Activated CD8-positive, alpha-beta T cell treated with anti-CD3 and anti-CD28 coated beads, Interleukin-2, amount 10 ng/mL, durations not matched to agents 7 days and 5 days (primary cell): Measurements from ENCODE around the gene PHF21A. TPM values are rescaled to one million over a fixed set of nuclear protein-coding genes. Genes with fewer than 3 reads are reported as not detected.

Source experiments
- ATAC-seq: fragments of 150-1000 bp; cut with Tn5 transposase; one replicate; pipeline ENCODE4 v1.10.0; 2021; ENCODE audit warnings: moderate library complexity
- CTCF ChIA-PET: fragments of 350-600 bp; sonication (Branson Sonifier 250); formaldehyde crosslinking; loops from one replicate; lab custom pipeline; 2021; ENCODE audit warnings: antibody characterized with exemption; lab: Charles Lee
- POLR2A ChIA-PET: fragments of 350-600 bp; sonication (Branson Sonifier 250); formaldehyde crosslinking; loops from one replicate; lab custom pipeline; 2021; ENCODE audit warnings: antibody characterized with exemption; lab: Charles Lee
- DNase-seq: peaks from one replicate; pipeline ENCODE4 v3.0.0-alpha.2; 2020
- H3K27ac Mint-ChIP-seq: one replicate; pipeline ENCODE4 v1.8.0; 2021; ENCODE audit warnings: mild to moderate bottlenecking, mixed read lengths
- H3K27me3 Mint-ChIP-seq: one replicate; pipeline ENCODE4 v1.8.0; 2021; ENCODE audit warnings: low read depth, mixed read lengths
- H3K36me3 Mint-ChIP-seq: one replicate; pipeline ENCODE4 v1.8.0; 2021; ENCODE audit warnings: low read depth, mixed read lengths
- H3K4me1 Mint-ChIP-seq: one replicate; pipeline ENCODE4 v1.8.0; 2021; ENCODE audit warnings: low read depth, mixed read lengths
- H3K4me3 Mint-ChIP-seq: one replicate; pipeline ENCODE4 v1.8.0; 2021; ENCODE audit warnings: mild to moderate bottlenecking, mixed read lengths
- H3K9me3 Mint-ChIP-seq: one replicate; pipeline ENCODE4 v1.8.0; 2022; ENCODE audit warnings: mixed read lengths; ENCODE audit not compliant: insufficient read depth
- total RNA-seq, 2 experiments: library from RNA; stranded (reverse); gene quantifications; one replicate each; pipeline ENCODE4 v1.2.3, GENCODE V29; 2021

The PHF21A gene
- total RNA-seq, 2 experiments from 2014 or later: 26.9 to 27.0 TPM

- Mint-ChIP-seq H3K4me1 (no peaks in the 10 kb centered on the region), H3K36me3 (peaks cover 11% of the 10 kb centered on the region), H3K27ac (no peak overlapping the region), H3K9me3 (no peaks in the 10 kb centered on the region), H3K27me3 (no peaks in the 10 kb centered on the region), H3K4me3 (no peak overlapping the region)
- CTCF ChIA-PET: interaction anchor here (1.1 to 1.4 kb wide), 2 partner anchors 23 to 69 kb away, joined by 3 to 6 read pairs; no protein-coding TSS in a partner anchor
- ATAC-seq: no peak
- no peak for DNase-seq
- POLR2A ChIA-PET: no interaction called here
Observed at GRCh38 chr11:45942381-45942780, 178.9 kb downstream of the PHF21A start.

DNA sequence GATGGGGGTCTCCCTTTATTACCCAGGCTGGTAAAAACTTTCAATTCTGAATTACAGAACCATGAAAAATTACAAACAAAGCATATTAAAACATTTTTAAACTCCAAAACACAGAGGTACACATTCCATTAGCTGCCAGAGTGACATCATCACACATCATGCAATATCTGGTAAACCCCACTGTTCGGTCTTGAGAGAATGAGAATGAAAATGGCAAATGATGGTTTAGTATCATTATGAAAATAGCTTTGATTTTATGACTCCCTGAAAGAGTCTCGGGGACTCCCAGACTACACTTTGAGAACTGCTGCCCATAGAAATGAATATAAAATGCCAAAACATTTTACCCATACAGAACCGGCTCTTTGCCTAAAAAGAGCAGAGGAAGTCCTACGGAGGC lies 180.0 kb downstream of the PHF21A start:
- ATAC-seq (no peak), DNase-seq (no peak)
- Mint-ChIP-seq H3K27ac (no peak overlapping the region), H3K36me3 (peaks cover 8% of the 10 kb centered on the region), H3K9me3 (no peaks in the 10 kb centered on the region), H3K4me1 (no peaks in the 10 kb centered on the region), H3K4me3 (no peak overlapping the region), H3K27me3 (no peaks in the 10 kb centered on the region)
- ChIA-PET CTCF (interaction anchor here (0.9 to 1.4 kb wide), 2 partner anchors 65 to 68 kb away, joined by 3 to 4 read pairs; no protein-coding TSS in a partner anchor), POLR2A (no interaction called here)

- no peaks in the 10 kb centered on the region for H3K4me1 Mint-ChIP-seq
- H3K36me3 Mint-ChIP-seq: peaks cover 5% of the 10 kb centered on the region
- H3K27me3 Mint-ChIP-seq: no peaks in the 10 kb centered on the region
- no peak overlapping the region for H3K27ac Mint-ChIP-seq
- ChIA-PET CTCF (interaction anchor here (1.3 kb wide), 1 partner anchor 25 kb away, joined by 5 read pairs; no protein-coding TSS in a partner anchor), POLR2A (interaction anchor here (0.6 kb wide), 1 partner anchor 10 kb away, joined by 5 read pairs; no protein-coding TSS in a partner anchor)
- ATAC-seq: no peak
- DNase-seq: no peak
- H3K9me3 Mint-ChIP-seq: no peaks in the 10 kb centered on the region
- H3K4me3 Mint-ChIP-seq: no peak overlapping the region
Observed at GRCh38 chr11:45939836-45940235, 181.4 kb downstream of the PHF21A start.

DNA sequence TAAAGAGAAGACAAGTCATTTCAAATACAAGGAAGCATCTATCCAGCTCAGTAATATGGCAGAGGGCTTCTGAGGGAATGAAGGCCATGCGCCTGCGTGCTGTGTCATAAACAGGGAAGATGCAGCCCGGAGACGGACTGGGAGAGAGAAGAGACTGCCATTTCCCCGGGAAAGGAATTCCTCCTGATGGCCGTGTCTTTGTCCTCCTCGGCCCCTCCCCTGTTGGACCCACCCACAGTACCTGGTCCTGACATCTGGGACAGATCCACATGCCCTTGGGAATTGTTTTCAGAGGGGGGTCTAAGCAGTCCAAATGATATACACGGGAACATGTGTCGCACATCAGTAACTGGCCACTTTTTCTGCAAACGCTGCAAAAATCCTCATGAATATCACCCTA lies 183.3 kb downstream of the PHF21A start:
- no peak for ATAC-seq
- CTCF ChIA-PET: interaction anchor here (3.6 kb wide), 1 partner anchor 27 kb away, joined by 19 read pairs; no protein-coding TSS in a partner anchor
- no peaks in the 10 kb centered on the region for H3K27me3 Mint-ChIP-seq
- peaks cover 5% of the 10 kb centered on the region for H3K36me3 Mint-ChIP-seq
- H3K4me3 Mint-ChIP-seq: no peak overlapping the region
- POLR2A ChIA-PET: no interaction called here
- H3K27ac Mint-ChIP-seq: no peak overlapping the region
- DNase-seq: no peak
- no peaks in the 10 kb centered on the region for H3K9me3 Mint-ChIP-seq
- no peaks in the 10 kb centered on the region for H3K4me1 Mint-ChIP-seq

DNA sequence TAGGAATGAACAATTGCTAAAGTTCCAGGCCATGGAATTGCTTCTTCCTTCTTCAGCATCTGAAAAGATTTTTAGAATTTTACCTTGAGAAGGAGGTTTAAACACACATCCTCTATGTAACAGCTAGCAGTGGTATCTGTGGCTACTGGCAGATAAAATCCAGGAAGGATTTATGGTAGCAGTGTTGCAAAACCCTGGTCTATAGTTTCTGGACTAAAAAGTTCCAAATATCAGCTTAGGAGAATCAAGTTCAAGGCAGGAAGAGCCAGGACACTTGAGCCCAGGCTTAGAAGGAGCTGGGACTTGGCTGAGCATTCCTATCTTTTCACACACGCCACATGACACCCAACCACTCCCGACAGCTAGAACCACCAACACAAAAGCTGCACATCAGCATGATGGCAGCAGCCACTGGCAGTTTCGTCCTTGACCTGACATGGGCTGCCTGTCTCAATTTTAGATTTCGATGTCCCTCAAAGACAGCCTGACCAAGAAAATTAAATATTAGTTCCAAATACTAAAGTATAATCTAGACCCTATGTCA lies 184.7 kb downstream of the PHF21A start:
- DNase-seq (no peak), ATAC-seq (no peak)
- ChIA-PET POLR2A (interaction anchor here (1.0 kb wide), 1 partner anchor 9 kb away, joined by 3 read pairs; no protein-coding TSS in a partner anchor), CTCF (interaction anchor here (3.6 kb wide), 1 partner anchor 29 kb away, joined by 19 read pairs; no protein-coding TSS in a partner anchor)
- H3K36me3 Mint-ChIP-seq: peaks cover 7% of the 10 kb centered on the region
- H3K4me3 Mint-ChIP-seq: no peak overlapping the region
- H3K27ac Mint-ChIP-seq: no peak overlapping the region
- no peaks in the 10 kb centered on the region for H3K27me3 Mint-ChIP-seq
- H3K9me3 Mint-ChIP-seq: no peaks in the 10 kb centered on the region
- peaks cover 1% of the 10 kb centered on the region for H3K4me1 Mint-ChIP-seq

DNA sequence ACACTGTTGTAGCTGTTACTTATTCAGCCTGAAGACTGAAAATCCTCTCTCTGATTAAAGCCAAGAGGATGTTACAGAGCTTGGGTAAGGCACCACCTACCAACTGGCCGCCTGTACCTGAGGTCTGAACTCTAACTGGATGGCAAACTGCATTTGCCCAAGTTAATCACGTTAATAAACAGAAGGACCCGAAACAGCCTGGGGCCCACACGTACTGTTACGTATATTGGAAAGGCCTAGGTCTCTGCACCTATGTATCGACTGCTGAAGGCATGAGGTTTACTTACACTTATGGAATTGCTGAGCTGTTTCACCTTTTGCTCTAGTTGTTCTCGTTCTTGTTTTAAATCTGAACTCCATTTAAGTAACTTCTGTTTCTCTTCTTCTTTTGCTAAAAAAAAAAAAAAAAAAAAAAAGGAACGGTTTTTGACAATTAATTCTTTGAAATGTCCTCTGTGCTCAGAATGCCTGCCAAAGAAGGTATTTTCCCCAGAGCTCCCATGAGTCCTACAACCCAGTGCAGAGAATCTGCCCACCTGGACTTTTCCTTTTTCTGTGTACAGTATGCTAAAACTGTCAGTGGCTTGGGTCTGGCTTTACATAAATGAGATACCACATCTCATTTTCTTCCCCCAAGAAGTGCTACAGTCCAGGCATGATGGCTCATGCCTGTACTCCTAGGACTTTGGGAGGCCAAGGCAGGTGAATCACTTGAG lies 185.7 kb downstream of the PHF21A start:
- DNase-seq: no peak
- Mint-ChIP-seq H3K4me1 (peaks cover 10% of the 10 kb centered on the region), H3K27ac (no peak overlapping the region), H3K27me3 (no peaks in the 10 kb centered on the region), H3K36me3 (peaks cover 7% of the 10 kb centered on the region), H3K9me3 (no peaks in the 10 kb centered on the region), H3K4me3 (no peak overlapping the region)
- CTCF ChIA-PET: interaction anchor here (3.6 kb wide), 1 partner anchor 30 kb away, joined by 19 read pairs; no protein-coding TSS in a partner anchor
- POLR2A ChIA-PET: no interaction called here
- no peak for ATAC-seq

GRCh38 chr11:45934580-45935318 lies 186.5 kb downstream of the PHF21A start:
- H3K4me1 Mint-ChIP-seq: peaks cover 18% of the 10 kb centered on the region
- DNase-seq: no peak
- H3K27ac Mint-ChIP-seq: no peak overlapping the region
- ChIA-PET POLR2A (no interaction called here), CTCF (interaction anchor here (0.8 to 3.6 kb wide), 2 partner anchors 31 kb away, joined by 3 to 19 read pairs; no protein-coding TSS in a partner anchor)
- ATAC-seq: no peak
- no peaks in the 10 kb centered on the region for H3K27me3 Mint-ChIP-seq
- H3K9me3 Mint-ChIP-seq: no peaks in the 10 kb centered on the region
- peaks cover 7% of the 10 kb centered on the region for H3K36me3 Mint-ChIP-seq
- H3K4me3 Mint-ChIP-seq: no peak overlapping the region

DNA sequence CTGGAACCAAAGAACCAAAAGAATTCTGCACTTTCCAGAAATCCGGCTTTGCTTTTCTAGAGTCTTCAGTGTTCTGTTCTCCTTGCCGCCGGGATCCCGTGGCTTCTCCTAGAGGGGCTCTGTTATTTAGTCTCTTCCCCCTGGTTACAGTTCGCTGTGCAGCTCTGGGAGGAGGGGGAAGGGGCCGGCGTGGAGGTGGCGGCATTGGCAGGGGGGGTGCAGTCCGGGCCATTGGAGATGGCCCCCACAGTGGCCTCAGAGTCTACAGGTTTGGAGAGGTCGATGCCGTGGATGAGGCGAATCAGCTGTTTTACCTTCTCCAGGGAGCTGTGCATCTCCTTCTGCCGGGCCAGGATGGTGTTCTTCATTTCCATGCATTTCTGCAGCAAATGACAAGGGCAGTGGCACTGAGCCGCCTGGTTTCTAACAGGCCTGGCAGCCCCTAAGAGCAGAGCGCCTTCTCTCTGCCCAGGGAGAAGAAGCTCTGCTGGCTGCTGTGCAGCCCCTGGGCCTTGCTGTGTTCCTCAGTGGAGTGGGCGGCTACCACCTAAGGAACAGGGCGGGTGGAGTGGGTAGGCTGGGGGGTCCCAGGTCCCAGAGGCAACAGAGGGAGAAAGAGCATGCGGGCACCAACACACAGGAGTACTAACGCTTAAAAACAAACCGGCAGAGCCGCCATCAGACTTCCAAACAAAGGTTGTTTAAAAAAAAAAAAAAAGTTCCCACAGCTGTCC lies 187.2 kb downstream of the PHF21A start:
- ATAC-seq (no peak), DNase-seq (no peak)
- Mint-ChIP-seq H3K27me3 (no peaks in the 10 kb centered on the region), H3K9me3 (no peaks in the 10 kb centered on the region), H3K4me3 (no peak overlapping the region), H3K27ac (no peak overlapping the region), H3K4me1 (peaks cover 24% of the 10 kb centered on the region), H3K36me3 (peaks cover 7% of the 10 kb centered on the region)
- POLR2A ChIA-PET: no interaction called here
- CTCF ChIA-PET: interaction anchor here (0.8 kb wide), 1 partner anchor 32 kb away, joined by 3 read pairs; no protein-coding TSS in a partner anchor

GRCh38 chr11:45933131-45933831 lies 188.0 kb downstream of the PHF21A start:
- ATAC-seq (no peak), DNase-seq (no peak)
- CTCF ChIA-PET: interaction anchor here (0.8 kb wide), 1 partner anchor 32 kb away, joined by 3 read pairs; no protein-coding TSS in a partner anchor
- Mint-ChIP-seq H3K36me3 (peaks cover 7% of the 10 kb centered on the region), H3K4me1 (peaks cover 27% of the 10 kb centered on the region), H3K27me3 (no peaks in the 10 kb centered on the region), H3K9me3 (no peaks in the 10 kb centered on the region), H3K27ac (no peak overlapping the region), H3K4me3 (no peak overlapping the region)
- POLR2A ChIA-PET: no interaction called here

- Mint-ChIP-seq H3K27me3 (no peaks in the 10 kb centered on the region), H3K4me1 (peaks cover 34% of the 10 kb centered on the region), H3K4me3 (no peak overlapping the region), H3K27ac (no peak overlapping the region), H3K9me3 (no peaks in the 10 kb centered on the region), H3K36me3 (peaks cover 7% of the 10 kb centered on the region)
- ChIA-PET POLR2A (no interaction called here), CTCF (no interaction called here)
- ATAC-seq (no peak), DNase-seq (no peak)
Observed at GRCh38 chr11:45932217-45932616, 189.0 kb downstream of the PHF21A start.

GRCh38 chr11:45931739-45932138 lies 189.5 kb downstream of the PHF21A start:
- POLR2A ChIA-PET: no interaction called here
- Mint-ChIP-seq H3K36me3 (peaks cover 7% of the 10 kb centered on the region), H3K4me3 (no peak overlapping the region), H3K9me3 (no peaks in the 10 kb centered on the region), H3K27me3 (no peaks in the 10 kb centered on the region), H3K4me1 (peaks cover 39% of the 10 kb centered on the region), H3K27ac (peak overlapping the region; percentile 87)
- ATAC-seq (no peak), DNase-seq (no peak)
- CTCF ChIA-PET: no interaction called here
